ENCODE measurements around the gene JAM3. TPM values are rescaled to one million over a fixed set of nuclear protein-coding genes. Genes with fewer than 3 reads are reported as not detected.

The JAM3 gene
- total and polyA plus RNA-seq, 2 of the 13 experiments (the other 11 are each of a cell fraction or from before 2014, with no cell fraction given) = 0.98 to 2.8 TPM

- Histone ChIP-seq H3K79me2 (ENCODE audit: insufficient read depth, low read length) (no peaks in the 10 kb centered on the region), H3K9me3 (ENCODE audit: low read length) (no peaks in the 10 kb centered on the region), H3K4me3 (replicated peaks in 1 of 3; ENCODE audit: insufficient read depth in 1 of 3, low read depth in 2 of 3, low read length in 3 of 3) (no peak overlapping the region), H3K27me3 (ENCODE audit: control insufficient read depth in 1 of 2, insufficient read depth in 2 of 2, low read length in 2 of 2) (peaks cover 0 to 36% of the 10 kb centered on the region in 2 experiments; a peak in 2 of 5 replicates), H3K36me3 (replicated peaks in 1 of 2; ENCODE audit: control insufficient read depth in 1 of 2, insufficient read depth in 2 of 2, low read length in 2 of 2) (no peaks in the 10 kb centered on the region), H2AFZ (ENCODE audit: low read length) (no peak overlapping the region), H4K20me1 (ENCODE audit: insufficient read depth, low read length) (no peaks in the 10 kb centered on the region), H3K27ac (ENCODE audit: extremely low read length, insufficient read depth, low read length) (no peak overlapping the region), H3K9ac (ENCODE audit: insufficient read depth, low read depth, low read length) (no peak overlapping the region), H3K4me2 (ENCODE audit: low read depth, low read length) (no peak overlapping the region), H3K4me1 (ENCODE audit: insufficient read depth, low read length) (no peaks in the 10 kb centered on the region)
- DNase-seq (ENCODE audit: low spot score) (no peak), FAIRE-seq (no peak), ATAC-seq (no peak)
- TF ChIP-seq ZNF446 (CRISPR knock-in tag; IDR thresholded peaks at IDR 0.05) (no peak), ZNF773 (CRISPR knock-in tag; IDR thresholded peaks at IDR 0.05; ENCODE audit: borderline replicate concordance) (no peak), ZNF124 (CRISPR knock-in tag; IDR thresholded peaks at IDR 0.05) (no peak), ZNF512B (CRISPR knock-in tag; IDR thresholded peaks at IDR 0.05; ENCODE audit: borderline replicate concordance) (no peak), JUNB (CRISPR knock-in tag; IDR thresholded peaks at IDR 0.05; ENCODE audit: borderline replicate concordance) (no peak)
- TF ChIP-seq, protein P1, sequence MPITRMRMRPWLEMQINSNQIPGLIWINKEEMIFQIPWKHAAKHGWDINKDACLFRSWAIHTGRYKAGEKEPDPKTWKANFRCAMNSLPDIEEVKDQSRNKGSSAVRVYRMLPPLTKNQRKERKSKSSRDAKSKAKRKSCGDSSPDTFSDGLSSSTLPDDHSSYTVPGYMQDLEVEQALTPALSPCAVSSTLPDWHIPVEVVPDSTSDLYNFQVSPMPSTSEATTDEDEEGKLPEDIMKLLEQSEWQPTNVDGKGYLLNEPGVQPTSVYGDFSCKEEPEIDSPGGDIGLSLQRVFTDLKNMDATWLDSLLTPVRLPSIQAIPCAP (CRISPR knock-in tag; IDR thresholded peaks at IDR 0.05; ENCODE audit: low read depth) = no peak
- in situ Hi-C loops (cut with HindIII; ENCODE audit: extremely low pct_ligation_motif_present, low pct_unique_long_range_greater_than_20kb) (no loop called here), intact Hi-C loops (cut with micrococcal nuclease; ENCODE audit: unreplicated experiment) (no loop called here)
- CTCF ChIA-PET (ENCODE audit: low intra/inter-chr PET ratio, low total read pairs) = no interaction called here
- POLR2A ChIA-PET = no interaction called here
- no TSS peak for BruUV-seq (replicated peaks)
- WGBS (ENCODE audit: low lambda C conversion rate) = 16% methylated on average over 17 of the region's 24 CpGs
These were observed 6.4 kb upstream of the JAM3 start for GRCh38 chr11:134062265-134063123.
